HFF-Myc (cell line): ENCODE results near the gene TIAM1.

Experiments
- DNase-seq: peaks from one replicate; pipeline ENCODE4 v3.0.0-alpha.2; 2011; ENCODE audit warnings: low read depth; ENCODE audit errors: extremely low read depth
- H3K4me3 ChIP-seq: replicated peaks from 2 replicates; pipeline ENCODE4 v1.5.1; 2011; ENCODE audit warnings: low read depth, mild to moderate bottlenecking, control low read depth, low read length
- TF ChIP-seq, protein P1 (sequence below): IDR thresholded peaks from 2 replicates; pipeline ENCODE4 v1.5.1; 2012; ENCODE audit warnings: mild to moderate bottlenecking, low read depth, low read length, control low read depth; ENCODE audit errors: missing control alignments

Gene TIAM1

DNA sequence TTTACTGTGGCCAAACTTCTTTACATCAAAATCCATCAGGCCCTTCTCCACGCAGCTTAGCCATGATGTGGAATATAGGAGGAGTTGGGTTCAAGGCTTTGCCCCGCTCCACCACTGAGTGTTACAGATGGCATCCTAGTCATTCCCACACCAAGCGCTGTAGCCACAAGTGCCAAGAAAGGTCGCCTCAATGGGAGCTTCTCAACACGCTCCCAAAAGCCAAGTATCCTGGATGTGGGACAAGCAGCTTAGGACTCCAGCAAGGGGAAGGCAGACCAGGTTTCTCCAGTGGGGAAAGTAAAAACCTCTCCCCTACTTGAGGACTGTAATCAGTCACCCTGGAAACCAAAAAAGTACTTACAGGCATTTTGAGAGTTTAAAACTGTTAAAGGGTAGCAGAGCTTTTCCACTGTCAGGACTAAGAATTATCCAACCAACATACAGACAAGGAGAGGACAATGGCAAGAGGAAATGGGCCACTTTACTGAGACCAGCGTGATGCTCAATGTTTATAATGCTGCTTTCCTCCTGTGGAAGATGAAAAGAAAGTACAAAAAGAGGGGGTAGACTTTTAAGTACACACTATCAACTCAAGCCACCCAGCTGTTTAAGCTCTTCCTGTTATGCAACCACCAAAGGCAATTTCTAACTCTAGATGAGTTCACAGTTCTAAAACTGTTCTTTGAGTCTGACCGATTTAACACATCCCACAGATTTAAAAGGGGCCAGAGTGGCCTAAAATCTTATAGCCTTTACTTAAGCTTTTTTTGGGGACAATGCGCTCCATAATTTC, 185.1 kb downstream of the TIAM1 start:
- H3K4me3 ChIP-seq, result no peak overlapping the region
- DNase-seq, result no peak
- TF ChIP-seq, protein P1, sequence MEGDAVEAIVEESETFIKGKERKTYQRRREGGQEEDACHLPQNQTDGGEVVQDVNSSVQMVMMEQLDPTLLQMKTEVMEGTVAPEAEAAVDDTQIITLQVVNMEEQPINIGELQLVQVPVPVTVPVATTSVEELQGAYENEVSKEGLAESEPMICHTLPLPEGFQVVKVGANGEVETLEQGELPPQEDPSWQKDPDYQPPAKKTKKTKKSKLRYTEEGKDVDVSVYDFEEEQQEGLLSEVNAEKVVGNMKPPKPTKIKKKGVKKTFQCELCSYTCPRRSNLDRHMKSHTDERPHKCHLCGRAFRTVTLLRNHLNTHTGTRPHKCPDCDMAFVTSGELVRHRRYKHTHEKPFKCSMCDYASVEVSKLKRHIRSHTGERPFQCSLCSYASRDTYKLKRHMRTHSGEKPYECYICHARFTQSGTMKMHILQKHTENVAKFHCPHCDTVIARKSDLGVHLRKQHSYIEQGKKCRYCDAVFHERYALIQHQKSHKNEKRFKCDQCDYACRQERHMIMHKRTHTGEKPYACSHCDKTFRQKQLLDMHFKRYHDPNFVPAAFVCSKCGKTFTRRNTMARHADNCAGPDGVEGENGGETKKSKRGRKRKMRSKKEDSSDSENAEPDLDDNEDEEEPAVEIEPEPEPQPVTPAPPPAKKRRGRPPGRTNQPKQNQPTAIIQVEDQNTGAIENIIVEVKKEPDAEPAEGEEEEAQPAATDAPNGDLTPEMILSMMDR, result no peak

DNA sequence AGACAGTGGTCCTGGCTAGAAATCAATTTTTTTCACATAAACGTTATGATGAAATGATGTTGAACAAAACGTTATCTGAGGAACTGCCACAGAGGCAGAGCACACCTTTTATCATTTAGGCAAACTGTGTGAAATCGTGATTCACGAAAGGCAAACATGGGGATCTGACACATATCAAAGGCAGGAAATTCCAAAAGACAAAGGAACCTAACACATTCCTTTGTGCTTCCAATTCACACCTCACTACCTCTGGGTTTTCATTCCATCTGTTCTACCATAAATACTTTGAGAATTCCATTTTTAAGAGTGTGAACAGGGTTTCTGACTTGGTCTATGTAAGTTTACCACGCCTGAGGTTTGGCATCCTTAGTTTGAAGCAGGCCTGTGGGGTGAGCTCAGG, 186.3 kb downstream of the TIAM1 start:
- DNase-seq, result no peak
- H3K4me3 ChIP-seq, result no peak overlapping the region
- TF ChIP-seq, protein P1, result no peak

DNA sequence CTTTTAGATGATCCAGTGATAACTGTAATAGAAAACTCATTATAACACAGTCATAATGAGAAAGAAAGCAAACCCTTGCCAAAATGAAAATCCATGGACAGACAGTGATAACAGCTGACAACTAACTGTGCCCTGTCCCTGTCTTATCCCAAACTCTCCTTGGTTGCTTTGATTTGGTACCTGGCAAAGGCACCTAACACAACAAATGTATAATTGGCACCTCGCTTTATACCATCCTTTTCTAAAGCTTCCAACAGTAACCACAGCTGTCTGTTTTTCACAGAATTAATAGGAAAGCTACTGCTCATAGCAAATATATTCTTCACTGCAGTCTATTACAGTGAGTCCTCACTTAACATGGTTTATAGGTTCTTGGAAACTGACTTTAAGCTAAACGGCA, 187.4 kb downstream of the TIAM1 start:
- DNase-seq, result no peak
- H3K4me3 ChIP-seq, result no peak overlapping the region
- TF ChIP-seq, protein P1, result no peak

DNA sequence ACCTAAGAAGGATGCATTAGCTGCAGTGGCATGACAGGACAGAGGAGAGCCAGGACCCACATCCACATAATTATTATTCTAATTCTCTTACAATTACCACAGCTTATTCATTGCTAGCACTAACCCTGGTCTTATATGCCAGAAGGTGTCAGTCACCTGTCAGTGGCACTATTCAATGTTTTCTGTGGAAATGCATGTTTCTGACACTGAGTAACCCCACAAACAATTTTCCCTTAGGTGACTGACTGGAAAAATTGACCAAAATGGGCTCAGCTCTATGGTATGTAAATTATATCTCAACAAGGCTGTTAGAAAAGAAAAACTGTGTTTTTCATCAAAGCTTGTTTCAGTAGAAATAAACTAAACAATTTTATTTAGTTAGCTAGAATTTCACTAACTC, 187.9 kb downstream of the TIAM1 start:
- no peak for DNase-seq
- TF ChIP-seq, protein P1, result no peak
- no peak overlapping the region for H3K4me3 ChIP-seq

DNA sequence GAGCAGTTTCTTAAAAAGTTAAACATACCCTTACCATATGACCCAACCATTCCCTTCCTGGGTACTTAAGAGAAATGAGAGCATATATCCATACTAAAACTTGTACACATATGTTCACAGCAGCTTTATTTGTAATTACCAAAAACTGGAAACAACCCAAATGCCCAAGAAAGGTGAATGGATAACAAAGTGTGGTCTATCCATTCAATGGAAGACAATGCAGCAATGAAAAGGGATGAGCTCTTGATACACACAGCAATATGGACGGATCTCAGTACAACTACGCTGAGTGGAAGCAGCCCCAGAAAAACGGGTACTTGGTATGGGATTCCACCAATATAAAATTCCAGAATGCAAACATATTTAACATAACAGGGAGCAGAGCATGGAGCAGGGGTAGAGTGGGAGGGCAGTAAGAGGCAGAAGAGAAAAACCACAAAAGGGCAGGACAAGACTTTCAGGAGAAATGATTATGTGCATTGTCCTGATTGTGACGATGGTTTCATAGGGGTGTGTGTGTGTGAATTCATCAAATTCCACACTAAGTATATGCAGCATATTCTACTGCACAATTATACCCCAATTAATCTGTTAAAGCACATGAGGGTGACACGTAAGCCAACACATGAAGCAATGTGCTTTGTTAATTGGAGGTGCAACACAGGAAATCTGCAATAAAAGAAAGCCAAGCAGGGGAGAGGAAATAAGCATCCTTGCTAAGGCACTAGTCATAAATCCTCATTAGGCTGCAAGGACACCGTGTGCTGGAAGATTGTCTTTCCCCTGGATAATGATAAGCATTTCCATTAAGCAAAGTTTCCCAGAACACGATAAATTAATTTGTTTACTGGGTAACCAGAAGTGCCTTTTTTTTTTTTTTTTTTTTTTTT, 192.7 kb downstream of the TIAM1 start:
- TF ChIP-seq, protein P1, result no peak
- DNase-seq, result no peak
- H3K4me3 ChIP-seq, result no peak overlapping the region

DNA sequence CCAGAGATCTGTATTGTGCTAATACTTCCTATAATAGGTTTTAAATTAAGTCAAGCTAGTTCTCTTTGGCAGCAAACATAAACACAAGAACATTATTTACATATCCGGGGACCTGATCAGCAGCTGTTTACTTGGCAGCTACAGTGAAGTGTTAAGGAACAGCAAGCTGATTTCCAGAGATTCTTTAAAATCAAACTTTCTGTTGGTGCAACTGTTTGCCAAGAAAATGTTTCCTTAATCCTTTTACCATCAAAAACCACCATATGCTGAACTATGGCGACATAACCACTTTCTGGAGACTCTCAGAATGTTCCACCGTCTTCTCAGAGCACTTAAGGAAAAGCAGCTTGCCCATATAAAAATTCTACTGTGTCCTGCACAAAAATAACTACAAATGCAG, 198.8 kb downstream of the TIAM1 start:
- TF ChIP-seq, protein P1, result no peak
- H3K4me3 ChIP-seq, result no peak overlapping the region
- no peak for DNase-seq
